IMR-90 (cell line): Measurements from ENCODE around the gene KRTAP10-7. TPM values are rescaled to one million over a fixed set of nuclear protein-coding genes. Genes with fewer than 3 reads are reported as not detected.

ENCODE experiments used
- ATAC-seq: fragments of 200-7000 bp; cut with Tn5 transposase; 2 replicates; pipeline ENCODE4 v1.9.1; 2020; ENCODE audit warnings: low read depth, mild to moderate bottlenecking, moderate library complexity
- BruUV-seq: library from RNA; stranded (reverse); fragments of 400-500 nt; replicated peaks from 2 replicates; lab custom pipeline; 2021; lab: Mats Ljungman, UMichigan
- CTCF ChIA-PET: fragments of 300-600 bp; formaldehyde crosslinking; extraction: SDS; loops from one replicate; lab custom pipeline; 2021; ENCODE audit warnings: antibody characterized with exemption; lab: Yijun Ruan, JAX
- POLR2A ChIA-PET: fragments of 300-600 bp; sonication (Branson Sonifier 250); formaldehyde crosslinking; loops from one replicate; lab custom pipeline; 2022; ENCODE audit warnings: antibody characterized with exemption; ENCODE audit not compliant: unreplicated experiment; lab: Charles Lee
- DNase-seq: peaks from one replicate; pipeline ENCODE4 v3.0.0; 2013
- H2AFZ ChIP-seq: replicated peaks from 2 replicates; pipeline ENCODE3; 2013; ENCODE audit warnings: low read length, mild to moderate bottlenecking; ENCODE audit not compliant: poor library complexity
- H2AK5ac ChIP-seq: 2 replicates; pipeline ENCODE4 v1.6.1; 2013; ENCODE audit warnings: low read depth, low read length, inconsistent platforms
- H2AK9ac ChIP-seq: replicated peaks from 2 replicates; pipeline ENCODE3; 2013; ENCODE audit warnings: mild to moderate bottlenecking, low read depth, low read length, moderate library complexity; ENCODE audit not compliant: poor library complexity
- H2BK120ac ChIP-seq: 2 replicates; pipeline ENCODE4 v1.6.1; 2013; ENCODE audit warnings: low read depth, low read length, inconsistent platforms
- H2BK15ac ChIP-seq: 3 replicates; pipeline ENCODE4 v1.6.1; 2013; ENCODE audit warnings: low read depth, low read length, inconsistent platforms
- H2BK20ac ChIP-seq: 2 replicates; pipeline ENCODE4 v1.6.1; 2013; ENCODE audit warnings: low read depth, mild to moderate bottlenecking, inconsistent platforms, low read length, moderate library complexity
- H2BK5ac ChIP-seq: 2 replicates; pipeline ENCODE4 v1.6.1; 2013; ENCODE audit warnings: mild to moderate bottlenecking, low read depth, low read length, inconsistent platforms; ENCODE audit not compliant: poor library complexity, severe bottlenecking
- H3K14ac ChIP-seq: replicated peaks from 2 replicates; pipeline ENCODE4 v1.6.1; 2013; ENCODE audit warnings: low read depth, low read length, inconsistent platforms
- H3K18ac ChIP-seq: 2 replicates; pipeline ENCODE4 v1.6.1; 2013; ENCODE audit warnings: low read depth, low read length, control low read depth
- H3K23ac ChIP-seq: 2 replicates; pipeline ENCODE4 v1.6.1; 2013; ENCODE audit warnings: low read depth, low read length, inconsistent platforms
- H3K27ac ChIP-seq: 2 replicates; pipeline ENCODE4 v1.5.1; 2013; ENCODE audit warnings: mild to moderate bottlenecking, control low read depth, low read length; ENCODE audit not compliant: insufficient read depth
- H3K27me3 ChIP-seq: 2 replicates; pipeline ENCODE4 v1.6.1; 2013; ENCODE audit warnings: low read length; ENCODE audit not compliant: control insufficient read depth, insufficient read depth
- H3K36me3 ChIP-seq: 2 replicates; pipeline ENCODE4 v1.6.1; 2013; ENCODE audit warnings: low read length, mixed read lengths; ENCODE audit not compliant: control insufficient read depth, insufficient read depth
- H3K4ac ChIP-seq: 2 replicates; pipeline ENCODE4 v1.6.1; 2013; ENCODE audit warnings: low read depth, low read length, inconsistent platforms
- H3K4me1 ChIP-seq: 2 replicates; pipeline ENCODE4 v1.6.1; 2013; ENCODE audit warnings: low read length, mixed read lengths; ENCODE audit not compliant: control insufficient read depth, insufficient read depth
- H3K4me2 ChIP-seq: 2 replicates; pipeline ENCODE4 v1.6.1; 2013; ENCODE audit warnings: low read depth, mild to moderate bottlenecking, control low read depth, low read length, moderate library complexity
- H3K4me3 ChIP-seq: 2 replicates; pipeline ENCODE4 v1.5.1; 2013; ENCODE audit warnings: low read depth, mild to moderate bottlenecking, control low read depth, low read length, moderate library complexity; ENCODE audit not compliant: insufficient read depth
- H3K56ac ChIP-seq: 2 replicates; pipeline ENCODE4 v1.6.1; 2013; ENCODE audit warnings: low read length, inconsistent platforms; ENCODE audit not compliant: insufficient read depth; ENCODE audit errors: extremely low read depth
- H3K79me1 ChIP-seq, 2 experiments: 2 replicates each; pipeline ENCODE4 v1.6.1; 2013; ENCODE audit warnings: low read length in 2 of 2, inconsistent platforms in 1 of 2, low read depth in 1 of 2
- H3K9ac ChIP-seq: 2 replicates; pipeline ENCODE4 v1.6.1; 2013; ENCODE audit warnings: low read depth, low read length, control low read depth
- H3K9me1 ChIP-seq: 2 replicates; pipeline ENCODE4 v1.6.1; 2013; ENCODE audit warnings: low read length, inconsistent platforms; ENCODE audit not compliant: insufficient read depth
- H3K9me3 ChIP-seq: 2 replicates; pipeline ENCODE4 v1.6.1; 2013; ENCODE audit warnings: low read length; ENCODE audit not compliant: control insufficient read depth, insufficient read depth
- H4K20me1 ChIP-seq: 2 replicates; pipeline ENCODE4 v1.6.1; 2013; ENCODE audit warnings: low read length, inconsistent platforms; ENCODE audit not compliant: insufficient read depth
- H4K5ac ChIP-seq: 2 replicates; pipeline ENCODE4 v1.6.1; 2013; ENCODE audit warnings: mild to moderate bottlenecking, low read depth, low read length, control low read depth
- H4K8ac ChIP-seq, 2 experiments: 2 replicates each; pipeline ENCODE4 v1.6.1; 2013; ENCODE audit warnings: low read depth in 2 of 2, low read length in 2 of 2, control low read depth in 1 of 2, inconsistent platforms in 1 of 2
- H4K91ac ChIP-seq: 2 replicates; pipeline ENCODE4 v1.6.1; 2013; ENCODE audit warnings: low read depth, low read length, inconsistent platforms; ENCODE audit not compliant: insufficient read depth
- BHLHE40 ChIP-seq: fragments of 150-350 bp; IDR thresholded peaks from 2 replicates; pipeline ENCODE4 v1.6.1; 2016; ENCODE audit warnings: mild to moderate bottlenecking, low read depth, low read length
- CEBPB ChIP-seq: IDR thresholded peaks from 2 replicates; pipeline ENCODE4 v1.6.1; 2012; ENCODE audit warnings: low read depth, low read length, improper control_type of control experiment
- CHD1 ChIP-seq: IDR thresholded peaks from 2 replicates; pipeline ENCODE4 v1.6.1; 2012; ENCODE audit warnings: low read depth, low read length, improper control_type of control experiment
- CTCF ChIP-seq: conservative IDR thresholded peaks from 2 replicates; pipeline ENCODE4 v1.5.1; 2012; ENCODE audit warnings: mild to moderate bottlenecking, low read depth, low read length, improper control_type of control experiment
- FOS ChIP-seq: fragments of 150-350 bp; IDR thresholded peaks from 2 replicates; pipeline ENCODE4 v1.6.1; 2016; ENCODE audit warnings: low read depth, low read length
- MAFK ChIP-seq: IDR thresholded peaks from 2 replicates; pipeline ENCODE4 v1.6.1; 2012; ENCODE audit warnings: low read depth, low read length, improper control_type of control experiment
- MAZ ChIP-seq: IDR thresholded peaks from 2 replicates; pipeline ENCODE4 v1.6.1; 2012; ENCODE audit warnings: low read depth, mild to moderate bottlenecking, low read length, improper control_type of control experiment, moderate library complexity, borderline replicate concordance
- MXI1 ChIP-seq: IDR thresholded peaks from 2 replicates; pipeline ENCODE4 v1.6.1; 2012; ENCODE audit warnings: low read depth, mild to moderate bottlenecking, low read length, moderate library complexity, borderline replicate concordance
- NFE2L2 ChIP-seq: fragments of 150-350 bp; IDR thresholded peaks from 2 replicates; pipeline ENCODE4 v1.6.1; 2016; ENCODE audit warnings: low read depth, mild to moderate bottlenecking, low read length
- POLR2A ChIP-seq: IDR thresholded peaks from 2 replicates; pipeline ENCODE4 v1.6.1; 2012; ENCODE audit warnings: mild to moderate bottlenecking, low read depth, low read length
- RAD21 ChIP-seq: IDR thresholded peaks from 2 replicates; pipeline ENCODE4 v1.6.1; 2012; ENCODE audit warnings: low read length, improper control_type of control experiment
- RCOR1 ChIP-seq: IDR thresholded peaks from 2 replicates; pipeline ENCODE4 v1.6.1; 2012; ENCODE audit warnings: mild to moderate bottlenecking, low read length, improper control_type of control experiment; ENCODE audit not compliant: insufficient replicate concordance
- RFX5 ChIP-seq: IDR thresholded peaks from 2 replicates; pipeline ENCODE4 v1.8.0; 2012; ENCODE audit warnings: low read depth, mild to moderate bottlenecking, low read length, moderate library complexity
- SMC3 ChIP-seq: fragments of 150-350 bp; IDR thresholded peaks from 2 replicates; pipeline ENCODE4 v1.6.1; 2016; ENCODE audit warnings: low read depth, mild to moderate bottlenecking, antibody characterized with exemption, low read length, moderate library complexity
- WGBS, 2 experiments: methylation state at CpG; one replicate each; pipeline versions ENCODE4 v1.1.5 to v1.1.7; 2013; ENCODE audit warnings: missing lambda C conversion rate in 2 of 2; ENCODE audit not compliant: insufficient read length in 1 of 2; ENCODE audit errors: extremely low coverage in 2 of 2; 5-methylcytosine and 5-hydroxymethylcytosine counted together
- dilution Hi-C: fragments of 300-500 bp; cut with HindIII; formaldehyde crosslinking; loops from one replicate; pipeline ENCODE4 v1.14.3; 2018; ENCODE audit warnings: low sequenced_read_pairs; ENCODE audit not compliant: unreplicated experiment
- in situ Hi-C: fragments of 300-500 bp; cut with MboI; formaldehyde crosslinking; loops from 3 replicates; pipeline ENCODE4 v1.14.3; 2019; ENCODE audit warnings: low sequenced_read_pairs, inconsistent platforms, mixed read lengths
- intact Hi-C: fragments of 100-400 bp; cut with micrococcal nuclease; formaldehyde crosslinking; loops from 2 replicates; pipeline ENCODE4 v1.10.0; 2022
- polyA plus RNA-seq, 3 experiments: library from polyadenylated mRNA; depleted of rRNA; stranded (reverse); fragments of >200 nt; gene quantifications; 2 replicates each; pipeline ENCODE4 v1.2.3, GENCODE V29; 2012; ENCODE audit warnings: low replicate concordance in 1 of 3
- total RNA-seq: library from RNA; depleted of rRNA; stranded (reverse); fragments of >200 nt; gene quantifications from 2 replicates; pipeline ENCODE4 v1.2.3, GENCODE V29; 2012
- TF ChIP-seq, protein P1 (sequence below): fragments of 150-350 bp; IDR thresholded peaks from 2 replicates; pipeline ENCODE4 v1.6.1; 2016; ENCODE audit warnings: low read depth, mild to moderate bottlenecking, low read length, moderate library complexity, borderline replicate concordance
- TF ChIP-seq, protein P2 (sequence below): fragments of 150-350 bp; IDR thresholded peaks from 2 replicates; pipeline ENCODE4 v1.6.1; 2017; ENCODE audit warnings: mild to moderate bottlenecking, antibody characterized with exemption, low read length, low read depth

KRTAP10-7 gene
- total and polyA plus RNA-seq, 2 of the 4 experiments (the other 2 are of a cell fraction), result not detected

- no peak overlapping the region for H4K8ac ChIP-seq
- no peaks in the 10 kb centered on the region; the same call in 1 of the 2 replicates for H3K27me3 ChIP-seq
- no peak overlapping the region for H3K4ac ChIP-seq
- no peak overlapping the region for H3K4me2 ChIP-seq
- ATAC-seq (no peak), DNase-seq (no peak)
- ChIA-PET POLR2A (no interaction called here), CTCF (no interaction called here)
- H2AFZ ChIP-seq, result no peak overlapping the region
- no peak overlapping the region for H3K18ac ChIP-seq
- no peak overlapping the region for H2BK15ac ChIP-seq
- H3K27ac ChIP-seq, result no peak overlapping the region
- no peak overlapping the region for H2AK5ac ChIP-seq
- peaks cover 4% of the 10 kb centered on the region for H3K9me3 ChIP-seq
- dilution Hi-C loops (no loop called here), intact Hi-C loops (no loop called here), in situ Hi-C loops (no loop called here)
- no TSS peak for BruUV-seq
- no peaks in the 10 kb centered on the region for H4K20me1 ChIP-seq
- H3K36me3 ChIP-seq, result no peaks in the 10 kb centered on the region
- no peak overlapping the region for H3K9ac ChIP-seq
- H4K5ac ChIP-seq, result no peak overlapping the region
- H3K4me1 ChIP-seq, result no peaks in the 10 kb centered on the region
- H2BK120ac ChIP-seq, result no peak overlapping the region
- no peak overlapping the region for H3K4me3 ChIP-seq
- no peak overlapping the region for H3K23ac ChIP-seq
- no peaks in the 10 kb centered on the region for H3K9me1 ChIP-seq
- H3K79me1 ChIP-seq, result no peaks in the 10 kb centered on the region
- H2BK5ac ChIP-seq, result no peak overlapping the region
- no peak overlapping the region for H3K56ac ChIP-seq
- no peak overlapping the region for H2AK9ac ChIP-seq
- no peak overlapping the region for H2BK20ac ChIP-seq
- TF ChIP-seq MXI1 (no peak), SMC3 (no peak), MAZ (no peak), BHLHE40 (no peak), CEBPB (no peak), MAFK (no peak), NFE2L2 (no peak), FOS (no peak), CTCF (no peak), RFX5 (no peak), CHD1 (no peak), RCOR1 (no peak), POLR2A (no peak), RAD21 (no peak)
- TF ChIP-seq, protein P1, sequence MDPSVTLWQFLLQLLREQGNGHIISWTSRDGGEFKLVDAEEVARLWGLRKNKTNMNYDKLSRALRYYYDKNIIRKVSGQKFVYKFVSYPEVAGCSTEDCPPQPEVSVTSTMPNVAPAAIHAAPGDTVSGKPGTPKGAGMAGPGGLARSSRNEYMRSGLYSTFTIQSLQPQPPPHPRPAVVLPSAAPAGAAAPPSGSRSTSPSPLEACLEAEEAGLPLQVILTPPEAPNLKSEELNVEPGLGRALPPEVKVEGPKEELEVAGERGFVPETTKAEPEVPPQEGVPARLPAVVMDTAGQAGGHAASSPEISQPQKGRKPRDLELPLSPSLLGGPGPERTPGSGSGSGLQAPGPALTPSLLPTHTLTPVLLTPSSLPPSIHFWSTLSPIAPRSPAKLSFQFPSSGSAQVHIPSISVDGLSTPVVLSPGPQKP, result no peak
- TF ChIP-seq, protein P2, sequence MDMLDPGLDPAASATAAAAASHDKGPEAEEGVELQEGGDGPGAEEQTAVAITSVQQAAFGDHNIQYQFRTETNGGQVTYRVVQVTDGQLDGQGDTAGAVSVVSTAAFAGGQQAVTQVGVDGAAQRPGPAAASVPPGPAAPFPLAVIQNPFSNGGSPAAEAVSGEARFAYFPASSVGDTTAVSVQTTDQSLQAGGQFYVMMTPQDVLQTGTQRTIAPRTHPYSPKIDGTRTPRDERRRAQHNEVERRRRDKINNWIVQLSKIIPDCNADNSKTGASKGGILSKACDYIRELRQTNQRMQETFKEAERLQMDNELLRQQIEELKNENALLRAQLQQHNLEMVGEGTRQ, result no peak
- H3K14ac ChIP-seq, result no peak overlapping the region
- no CpG with 5 or more reads among the region's 1 CpG for WGBS, 2 experiments
- H4K91ac ChIP-seq, result no peak overlapping the region
These were observed 34.0 kb upstream of the KRTAP10-7 start for GRCh38 chr21:44566403-44566802.
